ENCODE measurements around the gene PRX.

The PRX gene

DNA sequence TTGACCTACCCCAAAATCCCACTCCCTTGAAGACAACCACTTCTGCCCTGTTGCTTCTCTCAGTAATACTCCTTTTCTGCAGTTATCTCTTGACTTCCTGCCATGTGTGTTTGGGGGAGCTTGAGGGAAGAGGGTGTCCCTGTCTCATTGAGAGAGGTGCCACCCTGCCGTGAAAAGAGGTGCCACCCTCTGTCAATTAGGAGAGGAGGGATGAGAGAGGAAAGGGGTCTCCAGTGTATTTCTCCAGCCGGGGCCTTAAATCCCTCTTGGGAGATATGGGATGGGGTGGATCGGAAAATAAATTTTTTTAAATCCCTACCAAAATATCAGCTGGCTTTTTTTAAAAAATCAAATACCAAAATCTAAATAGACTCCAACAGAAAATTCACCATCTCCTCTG lies 48.2 kb downstream of the PRX start:
- DNase-seq (ENCODE audit: low spot score): no peak
- no peak overlapping the region for H2BK5ac ChIP-seq (ENCODE audit: low read length)
- H3K27ac ChIP-seq (replicated peaks; ENCODE audit: low read length): no peak overlapping the region
- no peak overlapping the region for H3K9ac ChIP-seq (ENCODE audit: low read depth, low read length, poor library complexity)
- peak overlapping the region; percentile 57 for H3K18ac ChIP-seq (ENCODE audit: low read length)
- peaks cover 12 to 16% of the 10 kb centered on the region in 2 donors for H3K4me1 ChIP-seq (ENCODE audit: control insufficient read depth in 2 of 2, insufficient read depth in 1 of 2, low read depth in 1 of 2, low read length in 2 of 2)
- H2AFZ ChIP-seq (ENCODE audit: low read length): peak overlapping the region; percentile 87
- H3K4me2 ChIP-seq (ENCODE audit: insufficient read depth, low read length, poor library complexity, severe bottlenecking): no peak overlapping the region
- H3K9me3 ChIP-seq (replicated peaks in 1 of 2; ENCODE audit: control insufficient read depth in 2 of 2, insufficient read depth in 1 of 2, low read depth in 1 of 2, low read length in 2 of 2): no peaks in the 10 kb centered on the region
- H4K91ac ChIP-seq (ENCODE audit: low read depth, low read length, poor library complexity): no peak overlapping the region
- H4K8ac ChIP-seq (ENCODE audit: low read depth, low read length): no peak overlapping the region
- H2BK12ac ChIP-seq (ENCODE audit: low read length): no peak overlapping the region
- H3K79me1 ChIP-seq (ENCODE audit: low read depth, low read length): no peaks in the 10 kb centered on the region
- peaks cover 13 to 30% of the 10 kb centered on the region in 2 donors for H3K36me3 ChIP-seq (replicated peaks in 1 of 2; ENCODE audit: control insufficient read depth in 2 of 2, insufficient read depth in 2 of 2, low read length in 2 of 2)
- no CpG with 5 or more reads among the region's 3 CpGs for WGBS, 2 donors (ENCODE audit: extremely low coverage in 2 of 2, insufficient read length in 2 of 2, insufficient replicate concordance in 1 of 2)
- H2BK120ac ChIP-seq (ENCODE audit: low read depth, low read length): no peak overlapping the region
- no peak overlapping the region for H3K14ac ChIP-seq (ENCODE audit: low read length)
- H3K23ac ChIP-seq (ENCODE audit: low read depth, low read length, poor library complexity): no peak overlapping the region
- no peak overlapping the region for H2AK5ac ChIP-seq (ENCODE audit: low read depth, low read length)
- H3K4me3 ChIP-seq (ENCODE audit: low read length in 2 of 2): peak overlapping the region in 1 of 2 donors; percentile 73
- no peak overlapping the region for H2BK15ac ChIP-seq (ENCODE audit: low read length)
- H3K4ac ChIP-seq (ENCODE audit: low read length): peak overlapping the region; percentile 53
- H3K27me3 ChIP-seq (ENCODE audit: control insufficient read depth in 3 of 3, insufficient read depth in 3 of 3, low read depth in 1 of 3, low read length in 3 of 3): no peaks in the 10 kb centered on the region

DNA sequence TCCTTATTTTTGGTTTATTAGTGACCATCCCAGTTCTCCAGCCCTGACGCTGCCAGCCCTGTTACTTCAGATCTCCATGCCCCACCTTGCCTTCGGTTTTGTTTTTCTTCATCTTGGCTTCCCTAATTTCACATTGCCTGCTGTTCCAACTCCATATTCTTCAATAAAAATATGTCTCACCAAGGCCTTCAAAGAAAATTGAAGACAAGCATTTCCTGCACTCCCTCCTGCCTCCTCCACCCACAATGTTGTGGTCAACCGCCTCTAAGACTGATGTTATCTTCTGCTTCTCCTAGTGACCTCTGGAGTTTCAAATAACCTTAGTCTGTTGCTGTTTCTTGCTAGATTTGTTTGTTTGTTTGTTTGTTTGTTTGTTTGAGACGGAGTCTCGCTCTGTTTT lies 50.1 kb downstream of the PRX start:
- Histone ChIP-seq H3K36me3 (replicated peaks in 1 of 2; ENCODE audit: control insufficient read depth in 2 of 2, insufficient read depth in 2 of 2, low read length in 2 of 2) (peaks cover 7 to 10% of the 10 kb centered on the region in 2 donors), H3K4me1 (ENCODE audit: control insufficient read depth in 2 of 2, insufficient read depth in 1 of 2, low read depth in 1 of 2, low read length in 2 of 2) (peaks cover 12 to 16% of the 10 kb centered on the region in 2 donors), H4K8ac (ENCODE audit: low read depth, low read length) (no peak overlapping the region), H3K4me3 (ENCODE audit: low read length in 2 of 2) (no peak overlapping the region), H2AFZ (ENCODE audit: low read length) (no peak overlapping the region), H3K27me3 (ENCODE audit: control insufficient read depth in 3 of 3, insufficient read depth in 3 of 3, low read depth in 1 of 3, low read length in 3 of 3) (no peaks in the 10 kb centered on the region), H3K9me3 (replicated peaks in 1 of 2; ENCODE audit: control insufficient read depth in 2 of 2, insufficient read depth in 1 of 2, low read depth in 1 of 2, low read length in 2 of 2) (no peaks in the 10 kb centered on the region), H3K23ac (ENCODE audit: low read depth, low read length, poor library complexity) (no peak overlapping the region), H2AK5ac (ENCODE audit: low read depth, low read length) (no peak overlapping the region), H4K91ac (ENCODE audit: low read depth, low read length, poor library complexity) (no peak overlapping the region), H3K4me2 (ENCODE audit: insufficient read depth, low read length, poor library complexity, severe bottlenecking) (no peak overlapping the region), H3K4ac (ENCODE audit: low read length) (no peak overlapping the region), H3K18ac (ENCODE audit: low read length) (no peak overlapping the region), H3K27ac (replicated peaks; ENCODE audit: low read length) (no peak overlapping the region), H3K14ac (ENCODE audit: low read length) (no peak overlapping the region), H2BK5ac (ENCODE audit: low read length) (no peak overlapping the region), H2BK12ac (ENCODE audit: low read length) (no peak overlapping the region), H3K9ac (ENCODE audit: low read depth, low read length, poor library complexity) (no peak overlapping the region), H2BK120ac (ENCODE audit: low read depth, low read length) (no peak overlapping the region), H3K79me1 (ENCODE audit: low read depth, low read length) (no peaks in the 10 kb centered on the region), H2BK15ac (ENCODE audit: low read length) (no peak overlapping the region)
- WGBS, 2 donors (ENCODE audit: extremely low coverage in 2 of 2, insufficient read length in 2 of 2, insufficient replicate concordance in 1 of 2): no CpG with 5 or more reads among the region's 5 CpGs
- DNase-seq (ENCODE audit: low spot score): no peak

DNA sequence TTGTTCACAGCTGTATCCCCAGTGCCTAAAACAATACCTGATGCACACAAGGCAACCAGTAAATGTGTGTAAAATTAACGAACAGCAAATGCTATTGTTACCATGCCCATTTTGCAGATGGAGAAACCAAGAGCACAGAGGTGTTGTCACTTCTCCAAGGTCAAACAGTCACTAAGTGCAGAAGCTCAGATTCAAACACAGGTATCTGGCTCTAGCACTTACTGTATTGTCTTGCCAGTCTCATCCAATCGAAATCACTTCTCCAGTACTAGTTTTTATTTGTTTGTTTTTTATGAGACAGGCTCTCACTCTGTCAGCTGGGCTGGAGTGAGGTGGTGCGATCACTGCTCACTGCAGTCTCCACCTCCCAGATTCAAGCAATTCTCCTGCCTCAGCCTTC lies 51.0 kb downstream of the PRX start:
- Histone ChIP-seq H2BK120ac (ENCODE audit: low read depth, low read length) (no peak overlapping the region), H3K27me3 (ENCODE audit: control insufficient read depth in 3 of 3, insufficient read depth in 3 of 3, low read depth in 1 of 3, low read length in 3 of 3) (no peaks in the 10 kb centered on the region), H3K18ac (ENCODE audit: low read length) (no peak overlapping the region), H3K79me1 (ENCODE audit: low read depth, low read length) (no peaks in the 10 kb centered on the region), H2BK15ac (ENCODE audit: low read length) (no peak overlapping the region), H3K23ac (ENCODE audit: low read depth, low read length, poor library complexity) (no peak overlapping the region), H2BK12ac (ENCODE audit: low read length) (no peak overlapping the region), H4K91ac (ENCODE audit: low read depth, low read length, poor library complexity) (no peak overlapping the region), H3K4me2 (ENCODE audit: insufficient read depth, low read length, poor library complexity, severe bottlenecking) (no peak overlapping the region), H3K36me3 (replicated peaks in 1 of 2; ENCODE audit: control insufficient read depth in 2 of 2, insufficient read depth in 2 of 2, low read length in 2 of 2) (peaks cover 0 to 1% of the 10 kb centered on the region in 2 donors), H3K4me1 (ENCODE audit: control insufficient read depth in 2 of 2, insufficient read depth in 1 of 2, low read depth in 1 of 2, low read length in 2 of 2) (peaks cover 11 to 12% of the 10 kb centered on the region in 2 donors), H3K9ac (ENCODE audit: low read depth, low read length, poor library complexity) (no peak overlapping the region), H3K4ac (ENCODE audit: low read length) (no peak overlapping the region), H3K9me3 (replicated peaks in 1 of 2; ENCODE audit: control insufficient read depth in 2 of 2, insufficient read depth in 1 of 2, low read depth in 1 of 2, low read length in 2 of 2) (no peaks in the 10 kb centered on the region), H4K8ac (ENCODE audit: low read depth, low read length) (no peak overlapping the region), H2AK5ac (ENCODE audit: low read depth, low read length) (no peak overlapping the region), H3K14ac (ENCODE audit: low read length) (no peak overlapping the region), H3K27ac (replicated peaks; ENCODE audit: low read length) (no peak overlapping the region), H2BK5ac (ENCODE audit: low read length) (no peak overlapping the region), H3K4me3 (ENCODE audit: low read length in 2 of 2) (no peak overlapping the region), H2AFZ (ENCODE audit: low read length) (no peak overlapping the region)
- no peak for DNase-seq (ENCODE audit: low spot score)
- no CpG with 5 or more reads among the region's 3 CpGs for WGBS, 2 donors (ENCODE audit: extremely low coverage in 2 of 2, insufficient read length in 2 of 2, insufficient replicate concordance in 1 of 2)

- H3K27me3 ChIP-seq (ENCODE audit: control insufficient read depth in 3 of 3, insufficient read depth in 3 of 3, low read depth in 1 of 3, low read length in 3 of 3): no peaks in the 10 kb centered on the region
- no peak overlapping the region for H3K4me3 ChIP-seq (ENCODE audit: low read length in 2 of 2)
- H3K27ac ChIP-seq (replicated peaks; ENCODE audit: low read length): no peak overlapping the region
- no peak overlapping the region for H3K9ac ChIP-seq (ENCODE audit: low read depth, low read length, poor library complexity)
- no CpG with 5 or more reads among the region's 12 CpGs for WGBS, 2 donors (ENCODE audit: extremely low coverage in 2 of 2, insufficient read length in 2 of 2, insufficient replicate concordance in 1 of 2)
- H3K4me1 ChIP-seq (ENCODE audit: control insufficient read depth in 2 of 2, insufficient read depth in 1 of 2, low read depth in 1 of 2, low read length in 2 of 2): peaks cover 0 to 2% of the 10 kb centered on the region in 2 donors
- no peak overlapping the region for H2BK15ac ChIP-seq (ENCODE audit: low read length)
- H3K14ac ChIP-seq (ENCODE audit: low read length): no peak overlapping the region
- H3K9me3 ChIP-seq (replicated peaks in 1 of 2; ENCODE audit: control insufficient read depth in 2 of 2, insufficient read depth in 1 of 2, low read depth in 1 of 2, low read length in 2 of 2): no peaks in the 10 kb centered on the region
- no peaks in the 10 kb centered on the region for H3K36me3 ChIP-seq (replicated peaks in 1 of 2; ENCODE audit: control insufficient read depth in 2 of 2, insufficient read depth in 2 of 2, low read length in 2 of 2)
- no peak overlapping the region for H2AFZ ChIP-seq (ENCODE audit: low read length)
- no peak for DNase-seq (ENCODE audit: low spot score)
- H3K4me2 ChIP-seq (ENCODE audit: insufficient read depth, low read length, poor library complexity, severe bottlenecking): no peak overlapping the region
- H2BK120ac ChIP-seq (ENCODE audit: low read depth, low read length): no peak overlapping the region
- no peak overlapping the region for H3K4ac ChIP-seq (ENCODE audit: low read length)
- no peak overlapping the region for H2AK5ac ChIP-seq (ENCODE audit: low read depth, low read length)
- H4K91ac ChIP-seq (ENCODE audit: low read depth, low read length, poor library complexity): no peak overlapping the region
- no peak overlapping the region for H2BK5ac ChIP-seq (ENCODE audit: low read length)
- no peak overlapping the region for H3K23ac ChIP-seq (ENCODE audit: low read depth, low read length, poor library complexity)
- H3K18ac ChIP-seq (ENCODE audit: low read length): no peak overlapping the region
- H2BK12ac ChIP-seq (ENCODE audit: low read length): no peak overlapping the region
- no peak overlapping the region for H4K8ac ChIP-seq (ENCODE audit: low read depth, low read length)
- H3K79me1 ChIP-seq (ENCODE audit: low read depth, low read length): no peaks in the 10 kb centered on the region
Observed at GRCh38 chr19:40360708-40361241, 52.4 kb downstream of the PRX start.

Data from neuronal stem cell (in vitro differentiated cells).